Dedifferentiated amniotic fluid mesenchymal stem cell (primary cell): ENCODE measurements around the gene NFIL3.
"Not testable (repeated sequence)": the region's sequence is repeated elsewhere in the genome, so short reads cannot be mapped to it uniquely, and the experiment has no call there.

Source experiments
- DNase-seq: peaks from one replicate; pipeline ENCODE4 v3.0.0-alpha.2; 2016; ENCODE audit errors: extremely low spot score

NFIL3 gene

GRCh38 chr9:91395553-91396471 lies 27.8 kb downstream of the NFIL3 start:
- peak; percentile 71 for DNase-seq

GRCh38 chr9:91395106-91395552 lies 28.5 kb downstream of the NFIL3 start:
- DNase-seq, result no peak

GRCh38 chr9:91393826-91394225 lies 29.8 kb downstream of the NFIL3 start:
- no peak for DNase-seq

GRCh38 chr9:91392435-91392834 lies 31.2 kb downstream of the NFIL3 start:
- no peak for DNase-seq

GRCh38 chr9:91391818-91392217 lies 31.8 kb downstream of the NFIL3 start:
- DNase-seq, result no peak

- DNase-seq, result no peak
These were observed 32.2 kb downstream of the NFIL3 start for GRCh38 chr9:91391412-91391811.

- DNase-seq, result not testable (repeated sequence)
These were observed 33.9 kb downstream of the NFIL3 start for GRCh38 chr9:91389686-91390085.

GRCh38 chr9:91386765-91387164 lies 36.9 kb downstream of the NFIL3 start:
- no peak for DNase-seq

GRCh38 chr9:91384954-91385353 lies 38.7 kb downstream of the NFIL3 start:
- no peak for DNase-seq

GRCh38 chr9:91383577-91383976 lies 40.1 kb downstream of the NFIL3 start:
- no peak for DNase-seq

- DNase-seq, result no peak
These were observed 41.3 kb downstream of the NFIL3 start for GRCh38 chr9:91382298-91382697.

- no peak for DNase-seq
These were observed 44.2 kb downstream of the NFIL3 start for GRCh38 chr9:91379426-91379825.

GRCh38 chr9:91378695-91379127 lies 44.9 kb downstream of the NFIL3 start:
- no peak for DNase-seq

- not testable (repeated sequence) for DNase-seq
These were observed 45.6 kb downstream of the NFIL3 start for GRCh38 chr9:91378054-91378453.

GRCh38 chr9:91376239-91376638 lies 47.4 kb downstream of the NFIL3 start:
- DNase-seq, result no peak

GRCh38 chr9:91374939-91375338 lies 48.7 kb downstream of the NFIL3 start:
- DNase-seq, result peak; percentile 38

- DNase-seq, result no peak
These were observed 51.7 kb downstream of the NFIL3 start for GRCh38 chr9:91371894-91372293.

GRCh38 chr9:91370006-91370405 lies 53.6 kb downstream of the NFIL3 start:
- DNase-seq, result not testable (repeated sequence)

GRCh38 chr9:91364702-91365101 lies 58.9 kb downstream of the NFIL3 start:
- no peak for DNase-seq

- DNase-seq, result no peak
These were observed 59.6 kb downstream of the NFIL3 start for GRCh38 chr9:91364005-91364404.

GRCh38 chr9:91362051-91362611 lies 61.5 kb downstream of the NFIL3 start:
- DNase-seq, result no peak

- DNase-seq, result peak; percentile 65
These were observed 62.2 kb downstream of the NFIL3 start, which contains the start of gene AUH for GRCh38 chr9:91361291-91362050. TSS of gene AUH (minus strand) at chr9:91361918. CDS start at chr9:91361889, 29 bp downstream.
